Measurements from ENCODE around the gene DCX.

DCX gene

DNA sequence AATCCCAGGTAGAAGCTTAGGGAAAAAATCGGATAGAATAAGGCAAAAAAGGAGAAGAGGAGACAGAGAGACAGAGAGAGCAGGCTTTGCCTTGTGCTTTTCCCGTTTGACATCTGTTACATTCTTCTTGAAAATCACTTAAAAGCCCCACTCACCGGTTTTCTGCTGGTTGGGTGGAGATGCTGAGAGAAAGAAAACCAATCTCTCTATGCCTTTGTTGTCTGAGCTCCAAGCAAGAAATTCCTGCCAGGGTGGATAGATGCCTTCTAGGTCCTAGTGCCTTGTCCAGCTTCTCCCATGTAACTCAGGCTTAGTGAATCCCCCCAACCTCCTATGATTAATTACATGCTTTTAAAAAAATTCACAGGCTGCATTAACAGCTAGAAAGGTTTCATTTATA is at the start of gene DCX:
TSS of gene DCX (minus strand) at position 210 of the 400 bp plus-strand sequence. CDS start 1,794 bp downstream, outside the sequence.
- peak; percentile 64 for DNase-seq

GRCh38 chrX:111460607-111461006 is 48.6 kb upstream of the DCX start:
- DNase-seq, result no peak

DNA sequence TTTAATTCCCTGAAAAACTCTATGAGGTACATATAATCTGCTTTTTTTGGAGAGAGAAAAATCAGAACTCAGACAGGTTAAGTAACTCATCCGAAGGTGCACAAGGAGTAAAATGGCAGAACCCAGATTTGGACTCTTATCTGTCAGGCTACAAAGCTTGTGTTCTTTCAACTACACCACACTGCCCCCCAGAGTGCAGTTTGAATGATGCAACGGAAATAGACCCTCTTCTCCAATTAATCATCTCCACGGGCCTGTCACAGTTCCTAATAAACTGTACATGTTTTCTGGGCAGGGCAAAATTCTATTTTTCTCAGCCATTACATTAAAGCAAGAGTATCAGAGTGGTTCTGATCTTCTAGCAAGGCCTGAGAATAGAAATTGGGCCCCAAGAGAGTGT is 35.3 kb upstream of the DCX start:
- DNase-seq, result peak; percentile 70

GRCh38 chrX:111445485-111445884 is 33.5 kb upstream of the DCX start:
- peak; percentile 79 for DNase-seq

- no peak for DNase-seq
Observed at GRCh38 chrX:111444881-111445280, 32.9 kb upstream of the DCX start.

DNA sequence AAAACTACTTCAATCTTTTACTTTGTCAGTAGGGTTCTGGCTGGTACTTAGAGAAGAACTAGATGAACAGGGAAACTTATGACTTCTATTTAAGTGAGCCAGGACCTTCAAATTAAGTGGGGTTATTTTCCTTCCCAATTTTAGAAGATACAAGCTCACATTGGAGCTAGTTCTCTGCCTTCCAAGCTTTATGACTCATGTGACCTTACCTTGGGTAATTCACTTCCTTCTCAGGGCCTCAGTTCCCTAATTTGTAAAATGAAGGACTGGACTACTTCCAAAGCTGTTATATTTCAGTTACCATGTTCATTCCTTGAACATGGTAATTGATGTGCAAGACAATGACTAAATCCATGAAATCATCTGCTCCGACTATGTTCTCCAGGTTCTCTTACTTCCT is 32.0 kb upstream of the DCX start:
- DNase-seq, result no peak

DNA sequence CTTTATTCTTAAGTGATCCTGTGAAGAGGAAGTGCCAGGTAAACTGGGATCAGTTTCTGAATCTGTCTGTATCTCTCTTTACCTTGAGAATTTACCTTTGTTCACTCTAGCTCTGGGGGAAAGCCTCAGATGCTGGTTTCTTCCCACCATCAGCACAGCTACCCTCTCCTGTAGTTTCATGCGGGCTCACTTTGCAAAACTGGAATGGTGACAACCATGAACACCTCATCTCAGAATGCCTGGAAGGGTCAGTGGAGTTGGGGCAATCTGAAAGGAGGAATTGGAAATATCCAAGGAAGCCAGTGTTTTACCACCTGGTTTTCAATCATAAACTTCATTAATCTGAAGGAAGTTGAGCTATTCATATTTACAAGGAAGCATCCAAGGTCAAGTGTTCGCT is 30.8 kb upstream of the DCX start:
- DNase-seq, result no peak

DNA sequence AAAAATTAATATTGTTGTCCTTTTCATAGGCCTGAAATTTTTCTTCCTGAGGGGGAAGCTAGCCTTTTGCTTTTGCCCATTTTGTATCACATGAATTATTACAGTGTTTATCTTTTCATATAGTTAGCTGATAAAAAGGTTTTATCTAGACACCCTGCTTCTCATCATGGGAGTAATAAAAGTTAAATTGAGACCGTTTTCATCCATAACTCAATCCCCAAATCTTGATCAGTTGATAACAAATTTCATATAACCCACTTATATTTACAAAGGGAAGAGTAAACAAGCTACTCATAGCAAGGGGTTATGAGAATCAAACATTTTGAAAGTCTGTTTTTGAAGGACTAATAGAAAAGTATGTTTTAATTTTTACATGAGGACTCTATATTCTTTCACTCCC is 23.5 kb upstream of the DCX start:
- DNase-seq, result no peak

GRCh38 chrX:111431001-111431400 is 19.0 kb upstream of the DCX start:
- DNase-seq, result no peak

- DNase-seq, result peak; percentile 64
Observed at GRCh38 chrX:111411557-111411956, 435 bp downstream of the DCX start.

- DNase-seq, result peak; percentile 51
Observed at GRCh38 chrX:111410590-111411078, 1.4 kb downstream of the DCX start.

GRCh38 chrX:111409326-111409725 is 2.7 kb downstream of the DCX start:
- DNase-seq, result no peak

- no peak for DNase-seq
Observed at GRCh38 chrX:111407948-111408347, 4.0 kb downstream of the DCX start.

GRCh38 chrX:111402344-111402743 is 9.6 kb downstream of the DCX start:
- no peak for DNase-seq

- DNase-seq, result no peak
Observed at GRCh38 chrX:111395149-111395548, 16.8 kb downstream of the DCX start.

GRCh38 chrX:111394569-111394968 is 17.4 kb downstream of the DCX start:
- DNase-seq, result no peak

- peak; percentile 70 for DNase-seq
Observed at GRCh38 chrX:111387470-111388070, 24.4 kb downstream of the DCX start.

GRCh38 chrX:111386615-111387233 is 25.3 kb downstream of the DCX start:
- DNase-seq, result no peak

- DNase-seq, result no peak
Observed at GRCh38 chrX:111386077-111386476, 25.9 kb downstream of the DCX start.

GRCh38 chrX:111382277-111382676 is 29.7 kb downstream of the DCX start:
- DNase-seq, result no peak

- peak; percentile 92 for DNase-seq
Observed at GRCh38 chrX:111376897-111377578, 35.0 kb downstream of the DCX start.

GRCh38 chrX:111376486-111376885 is 35.5 kb downstream of the DCX start:
- peak; percentile 66 for DNase-seq

DNA sequence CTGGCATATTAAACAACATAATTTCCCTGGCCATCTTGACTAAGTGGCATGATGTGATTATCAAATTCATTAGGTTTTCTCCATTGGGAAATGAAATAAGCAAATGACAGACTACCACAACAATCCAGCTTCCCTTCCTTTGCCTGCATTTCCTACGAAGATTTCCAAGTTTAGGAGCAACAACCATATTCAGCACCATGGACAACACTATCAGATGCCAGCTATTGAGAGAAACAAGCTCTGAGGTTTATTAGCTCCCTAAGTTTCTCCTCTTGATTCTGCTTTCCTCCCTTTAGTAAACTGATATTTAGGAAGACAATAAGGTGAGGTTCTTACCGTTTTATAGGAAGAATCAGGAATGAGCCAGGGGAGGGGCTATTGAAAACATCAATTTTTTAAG is 36.2 kb downstream of the DCX start:
- DNase-seq, result no peak

GRCh38 chrX:111372086-111372485 is 39.9 kb downstream of the DCX start:
- peak; percentile 37 for DNase-seq
